ENCODE measurements around the gene TSPYL4.

DNA sequence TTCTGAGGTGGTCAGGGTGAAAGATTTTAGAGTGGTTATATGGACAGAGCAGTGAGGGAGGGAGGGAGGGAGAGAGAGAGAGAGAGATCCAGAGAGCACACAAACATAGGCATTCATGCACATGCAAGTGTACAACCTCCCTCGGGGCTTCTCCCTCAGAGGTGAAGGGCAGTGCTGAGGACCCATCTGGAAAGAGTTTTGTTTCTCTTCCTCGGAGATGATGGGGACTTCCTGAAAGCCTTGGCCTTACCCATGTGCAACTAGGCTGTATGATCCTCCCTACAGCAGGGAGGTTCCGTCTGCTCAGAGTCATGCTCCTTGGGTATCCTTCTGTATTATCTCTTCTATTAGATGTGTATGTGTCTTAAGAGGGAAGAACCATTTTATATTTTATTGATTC is 47.2 kb upstream of the TSPYL4 start:
- no peak for TF ChIP-seq EZH2 (IDR thresholded peaks at IDR 0.05; ENCODE audit: borderline replicate concordance, insufficient read depth, low read depth, low read length, poor library complexity, severe bottlenecking)
- TF ChIP-seq, protein P1, sequence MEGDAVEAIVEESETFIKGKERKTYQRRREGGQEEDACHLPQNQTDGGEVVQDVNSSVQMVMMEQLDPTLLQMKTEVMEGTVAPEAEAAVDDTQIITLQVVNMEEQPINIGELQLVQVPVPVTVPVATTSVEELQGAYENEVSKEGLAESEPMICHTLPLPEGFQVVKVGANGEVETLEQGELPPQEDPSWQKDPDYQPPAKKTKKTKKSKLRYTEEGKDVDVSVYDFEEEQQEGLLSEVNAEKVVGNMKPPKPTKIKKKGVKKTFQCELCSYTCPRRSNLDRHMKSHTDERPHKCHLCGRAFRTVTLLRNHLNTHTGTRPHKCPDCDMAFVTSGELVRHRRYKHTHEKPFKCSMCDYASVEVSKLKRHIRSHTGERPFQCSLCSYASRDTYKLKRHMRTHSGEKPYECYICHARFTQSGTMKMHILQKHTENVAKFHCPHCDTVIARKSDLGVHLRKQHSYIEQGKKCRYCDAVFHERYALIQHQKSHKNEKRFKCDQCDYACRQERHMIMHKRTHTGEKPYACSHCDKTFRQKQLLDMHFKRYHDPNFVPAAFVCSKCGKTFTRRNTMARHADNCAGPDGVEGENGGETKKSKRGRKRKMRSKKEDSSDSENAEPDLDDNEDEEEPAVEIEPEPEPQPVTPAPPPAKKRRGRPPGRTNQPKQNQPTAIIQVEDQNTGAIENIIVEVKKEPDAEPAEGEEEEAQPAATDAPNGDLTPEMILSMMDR (IDR thresholded peaks at IDR 0.05) = no peak
